Right atrium auricular region (tissue), 2 donors: Measurements from ENCODE around the gene NAMPT. TPM values are rescaled to one million over a fixed set of nuclear protein-coding genes. Genes with fewer than 3 reads are reported as not detected.

ENCODE experiments used
- DNase-seq: peaks from one replicate; pipeline ENCODE4 v3.0.0-alpha.2; 2019; ENCODE audit warnings: low spot score
- H3K27ac ChIP-seq, 2 donors: fragments of 200-600 bp; sonication (generic); 1 replicate in 1 of 2; 2 replicates in 1 of 2; pipeline ENCODE4 v1.5.1; 2016 to 2019
- H3K27me3 ChIP-seq, 2 donors: fragments of 200-600 bp; sonication (generic); one replicate each; pipeline versions ENCODE4 v1.5.1 to v1.6.0; 2017 to 2019
- H3K36me3 ChIP-seq: fragments of 200-600 bp; sonication (generic); one replicate; pipeline ENCODE4 v1.5.1; 2016
- H3K4me1 ChIP-seq, 2 donors: fragments of 200-600 bp; sonication (generic); one replicate each; pipeline versions ENCODE4 v1.5.1 to v1.6.0; 2017 to 2019
- H3K4me3 ChIP-seq, 2 donors: fragments of 200-600 bp; sonication (generic); 1 replicate in 1 of 2; 2 replicates in 1 of 2; pipeline ENCODE4 v1.5.1; 2017 to 2019; ENCODE audit warnings: mild to moderate bottlenecking in 1 of 2, moderate library complexity in 1 of 2
- H3K9me3 ChIP-seq, 2 donors: fragments of 200-600 bp; sonication (generic); one replicate each; pipeline ENCODE4 v1.5.1; 2019
- CTCF ChIP-seq, 2 donors: fragments of 200-600 bp; sonication (generic); IDR thresholded peaks; one replicate each; pipeline ENCODE4 v1.5.1; 2019; ENCODE audit warnings: antibody characterized with exemption in 2 of 2
- total RNA-seq, 2 donors: library from RNA; depleted of rRNA; stranded (reverse); fragments of >200 nt; gene quantifications; one replicate each; pipeline ENCODE4 v1.1.0, GENCODE V29; 2016

NAMPT gene
- total RNA-seq, 2 donors from 2014 or later: 143 to 194 TPM

GRCh38 chr7:106265133-106265532 lies 19.6 kb downstream of the NAMPT start:
- H3K36me3 ChIP-seq: peaks cover 93% of the 10 kb centered on the region
- no peak overlapping the region for H3K27ac ChIP-seq
- H3K9me3 ChIP-seq: no peaks in the 10 kb centered on the region
- DNase-seq: no peak
- no peaks in the 10 kb centered on the region for H3K27me3 ChIP-seq
- H3K4me3 ChIP-seq: no peak overlapping the region
- H3K4me1 ChIP-seq: no peaks in the 10 kb centered on the region
- no peak for TF ChIP-seq CTCF (IDR thresholded peaks at IDR 0.05)

GRCh38 chr7:106262221-106262881 lies 22.4 kb downstream of the NAMPT start:
- peaks cover 99% of the 10 kb centered on the region for H3K36me3 ChIP-seq
- H3K27me3 ChIP-seq: no peaks in the 10 kb centered on the region
- no peak overlapping the region for H3K4me3 ChIP-seq
- H3K27ac ChIP-seq: no peak overlapping the region
- no peak for DNase-seq
- no peak for TF ChIP-seq CTCF (IDR thresholded peaks at IDR 0.05)
- H3K9me3 ChIP-seq: no peaks in the 10 kb centered on the region
- no peaks in the 10 kb centered on the region for H3K4me1 ChIP-seq

DNA sequence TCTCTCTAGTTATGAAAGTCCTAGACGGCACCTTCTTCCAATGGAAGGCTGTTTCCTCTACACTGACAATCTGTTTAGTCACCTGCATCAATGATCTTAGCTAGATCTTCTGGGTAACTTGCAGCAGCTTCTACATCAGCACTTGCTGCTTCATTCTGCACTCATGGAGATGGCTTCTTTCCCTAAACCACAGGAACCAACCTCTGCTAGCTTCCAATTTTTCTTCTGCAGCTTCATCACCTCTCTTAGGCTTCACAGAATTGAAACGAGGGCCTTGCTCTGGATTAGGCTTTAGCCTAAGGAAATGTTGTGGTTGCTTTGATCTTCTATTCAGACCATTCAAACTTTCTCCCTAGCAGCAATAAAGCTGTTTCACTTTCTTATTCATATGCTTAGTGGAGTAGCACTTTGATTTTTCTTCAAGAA lies 24.6 kb downstream of the NAMPT start:
- no peak for DNase-seq
- Histone ChIP-seq H3K9me3 (no peaks in the 10 kb centered on the region), H3K4me1 (no peaks in the 10 kb centered on the region), H3K27ac (no peak overlapping the region), H3K27me3 (no peaks in the 10 kb centered on the region), H3K36me3 (peaks cover 95% of the 10 kb centered on the region), H3K4me3 (no peak overlapping the region)
- TF ChIP-seq CTCF (IDR thresholded peaks at IDR 0.05): no peak

DNA sequence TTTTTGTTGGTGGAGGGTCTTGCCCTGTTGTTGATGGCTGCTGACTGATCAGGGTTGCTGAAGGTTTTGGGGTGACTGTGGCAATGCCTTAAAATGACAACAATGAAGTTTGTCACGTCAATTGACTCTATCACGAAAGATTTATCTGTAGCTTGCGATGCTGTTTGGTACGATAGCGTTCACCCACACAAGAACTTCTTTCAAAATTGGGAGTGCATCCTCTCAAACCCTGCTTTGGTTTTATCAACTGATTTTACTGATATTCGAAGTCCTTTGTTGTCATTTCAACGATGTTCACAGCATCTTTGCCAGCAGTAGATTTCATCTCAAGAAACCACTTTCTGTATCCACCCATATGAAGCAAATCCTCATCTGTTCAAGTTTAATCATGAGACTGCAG lies 26.0 kb downstream of the NAMPT start:
- Histone ChIP-seq H3K27me3 (no peaks in the 10 kb centered on the region), H3K27ac (no peak overlapping the region), H3K4me1 (no peaks in the 10 kb centered on the region), H3K9me3 (no peaks in the 10 kb centered on the region), H3K4me3 (no peak overlapping the region), H3K36me3 (peaks cover 94% of the 10 kb centered on the region)
- TF ChIP-seq CTCF (IDR thresholded peaks at IDR 0.05): no peak
- DNase-seq: no peak

GRCh38 chr7:106257752-106258151 lies 27.0 kb downstream of the NAMPT start:
- Histone ChIP-seq H3K27me3 (no peaks in the 10 kb centered on the region), H3K27ac (no peak overlapping the region), H3K36me3 (peaks cover 94% of the 10 kb centered on the region), H3K4me1 (no peaks in the 10 kb centered on the region), H3K4me3 (no peak overlapping the region), H3K9me3 (no peaks in the 10 kb centered on the region)
- TF ChIP-seq CTCF (IDR thresholded peaks at IDR 0.05): no peak
- DNase-seq: no peak

DNA sequence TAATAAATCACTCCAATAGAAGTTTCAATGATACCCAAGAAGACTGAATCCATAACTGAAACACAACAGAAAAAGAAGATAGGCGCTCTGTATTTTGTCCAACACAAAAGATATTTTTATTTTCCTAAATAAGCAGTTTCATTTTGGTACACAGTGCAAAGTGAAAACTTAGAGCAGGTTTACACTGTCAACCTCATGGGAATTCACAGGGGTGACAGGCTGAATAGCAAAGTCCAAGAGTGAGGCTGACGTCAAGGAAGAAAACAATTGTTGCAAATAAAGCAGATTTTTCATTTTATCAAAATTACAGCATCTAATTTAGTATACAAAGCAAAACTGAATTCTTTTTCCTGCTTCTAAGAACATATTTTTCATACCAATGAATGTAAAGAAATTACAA lies 28.6 kb downstream of the NAMPT start:
- Histone ChIP-seq H3K27me3 (no peaks in the 10 kb centered on the region), H3K4me3 (no peak overlapping the region), H3K36me3 (peaks cover 95% of the 10 kb centered on the region), H3K4me1 (no peaks in the 10 kb centered on the region), H3K9me3 (no peaks in the 10 kb centered on the region), H3K27ac (no peak overlapping the region)
- no peak for TF ChIP-seq CTCF (IDR thresholded peaks at IDR 0.05)
- no peak for DNase-seq
